H4 (cell line): ENCODE measurements around the gene TMEM39B. TPM values are rescaled to one million over a fixed set of nuclear protein-coding genes. Genes with fewer than 3 reads are reported as not detected.
"Not testable (repeated sequence)": the region's sequence is repeated elsewhere in the genome, so short reads cannot be mapped to it uniquely, and the experiment has no call there.

Experiments
- DNase-seq: peaks from one replicate; pipeline ENCODE4 v3.0.0-alpha.2; 2015; ENCODE audit warnings: low spot score
- total RNA-seq: library from RNA; depleted of rRNA; stranded (reverse); fragments of >200 nt; shearing (Covaris generic); gene quantifications from 2 replicates; pipeline ENCODE4 v1.2.3, GENCODE V29; 2014; rRNA removed

TMEM39B gene
- total RNA-seq, result 8.3 and 10.2 TPM in 2 replicates

DNA sequence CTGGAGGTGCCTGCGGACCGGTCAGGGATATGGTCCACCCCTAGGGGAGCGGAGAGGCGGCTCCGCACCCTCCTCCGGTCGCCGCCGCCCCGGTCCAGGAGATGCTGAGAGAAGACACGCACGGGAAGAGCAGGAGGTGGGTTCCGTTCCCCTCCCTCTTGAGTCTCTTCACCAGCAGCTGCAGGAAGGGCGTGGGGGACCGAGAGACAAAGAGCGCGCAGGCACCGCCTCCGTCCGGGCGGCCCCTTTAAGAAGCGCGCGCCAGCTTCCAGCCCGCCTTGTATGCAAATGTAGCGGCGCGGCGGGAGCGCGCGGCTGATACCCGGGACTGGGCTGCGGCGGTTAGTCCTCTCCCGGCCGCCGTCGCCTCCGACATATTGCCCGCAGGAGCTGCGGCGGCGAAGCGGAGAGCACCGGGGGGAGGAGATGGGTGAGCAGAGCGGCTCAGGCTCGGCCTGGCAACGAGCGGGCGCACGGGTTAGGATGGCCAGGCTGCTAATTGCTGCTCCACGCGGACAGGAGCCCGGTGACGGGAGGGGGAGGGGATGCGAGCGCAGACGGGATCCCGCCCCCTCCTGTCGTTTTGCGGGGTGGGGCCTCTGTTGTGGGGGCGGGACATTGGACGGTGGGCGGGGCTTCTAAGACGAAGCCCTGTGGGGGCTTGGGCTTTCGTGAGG lies at the start of gene TMEM39B:
TSS of gene TMEM39B (plus strand) at position 318 of the 677 bp plus-strand sequence. CDS start at position 427, 109 bp downstream.
- peak; percentile 92 for DNase-seq

DNA sequence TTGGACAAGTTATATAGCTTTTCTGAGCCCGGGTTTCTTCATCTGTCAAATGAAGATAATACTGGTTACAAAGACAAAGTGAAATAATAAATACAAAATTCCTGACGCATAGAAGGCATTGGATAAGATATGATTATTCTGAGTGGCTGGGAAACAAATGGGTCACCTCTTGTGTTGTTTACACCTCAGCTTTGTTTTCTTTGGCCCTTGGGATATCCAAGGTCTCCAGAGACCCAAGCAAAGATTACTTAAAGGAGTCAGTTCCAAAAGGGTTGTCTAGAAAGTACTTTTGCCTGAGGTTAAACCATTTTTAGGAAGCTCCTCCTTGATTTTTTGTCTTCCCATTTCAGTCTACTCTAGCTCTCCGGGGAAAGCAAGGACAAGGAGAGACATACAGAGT lies 49.4 kb upstream of the TMEM39B start:
- no peak for DNase-seq

DNA sequence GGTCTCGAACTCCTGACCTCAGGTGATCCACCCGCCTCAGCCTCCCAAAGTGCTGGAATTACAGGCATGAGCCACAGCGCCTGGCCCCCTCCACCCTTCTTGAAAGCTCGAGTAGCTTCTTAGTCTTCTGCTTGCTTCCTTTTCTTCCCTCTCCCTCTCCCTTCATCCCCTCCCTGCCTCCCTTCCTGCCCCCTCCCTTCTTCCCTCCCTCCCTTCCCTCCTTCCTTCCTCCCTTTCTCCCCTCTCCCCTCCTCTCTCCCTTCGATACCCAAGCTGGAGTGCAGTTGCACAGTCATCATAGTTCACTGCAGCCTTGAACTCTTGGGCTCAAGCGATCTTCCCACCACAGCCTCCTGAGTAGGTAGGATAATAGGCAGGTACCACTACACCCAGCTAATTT lies 47.2 kb upstream of the TMEM39B start:
- no peak for DNase-seq

DNA sequence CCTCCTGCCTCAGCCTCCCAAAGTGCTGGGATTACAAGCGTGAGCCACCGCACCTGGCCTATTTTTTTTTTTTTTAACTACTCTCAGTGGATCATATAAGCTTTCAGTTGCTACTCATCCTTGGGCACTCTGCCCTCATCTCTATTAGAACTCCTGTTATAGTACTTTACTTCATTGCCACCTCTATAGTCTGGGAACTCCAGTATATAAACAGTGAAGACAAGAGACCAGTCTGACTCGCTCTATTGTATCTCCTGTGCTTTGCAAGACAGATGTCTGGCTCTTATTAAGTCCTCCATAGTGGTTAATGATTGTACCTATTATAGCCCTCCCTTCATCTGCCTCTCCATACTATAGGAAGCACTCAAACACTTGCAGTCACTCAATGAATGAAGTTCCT lies 44.0 kb upstream of the TMEM39B start:
- no peak for DNase-seq

DNA sequence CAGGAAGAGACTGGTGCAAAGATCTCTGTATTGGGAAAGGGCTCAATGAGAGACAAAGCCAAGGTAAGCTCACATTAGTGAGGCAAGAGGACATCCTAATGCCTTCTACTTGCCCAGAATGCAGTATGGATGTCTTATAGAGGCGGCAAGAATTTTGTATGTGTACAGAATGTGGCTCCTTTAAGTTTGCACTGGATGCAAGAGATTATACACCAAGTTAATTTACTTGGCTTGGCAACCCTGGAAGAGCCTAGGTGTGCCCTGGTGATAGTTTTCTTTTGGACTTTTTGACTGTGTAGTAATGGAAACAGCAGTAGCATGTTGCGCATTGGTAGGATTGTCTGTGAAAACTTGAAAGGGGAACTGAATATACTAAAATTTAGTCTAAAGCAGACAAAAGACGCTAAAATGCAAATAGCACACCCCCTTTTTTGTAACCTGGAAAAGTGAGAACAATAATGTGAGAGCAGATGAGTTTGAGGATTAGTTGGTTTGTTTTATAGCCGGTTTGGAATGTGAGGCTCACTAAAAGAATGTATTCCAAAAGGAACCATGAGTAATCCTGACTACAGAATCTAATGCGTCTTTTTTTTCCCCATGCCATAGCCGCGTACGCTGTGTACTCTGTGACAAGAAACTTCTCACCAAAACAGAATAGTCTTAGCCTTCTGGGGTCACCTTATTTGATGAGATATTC lies 41.0 kb upstream of the TMEM39B start:
- DNase-seq, result no peak

DNA sequence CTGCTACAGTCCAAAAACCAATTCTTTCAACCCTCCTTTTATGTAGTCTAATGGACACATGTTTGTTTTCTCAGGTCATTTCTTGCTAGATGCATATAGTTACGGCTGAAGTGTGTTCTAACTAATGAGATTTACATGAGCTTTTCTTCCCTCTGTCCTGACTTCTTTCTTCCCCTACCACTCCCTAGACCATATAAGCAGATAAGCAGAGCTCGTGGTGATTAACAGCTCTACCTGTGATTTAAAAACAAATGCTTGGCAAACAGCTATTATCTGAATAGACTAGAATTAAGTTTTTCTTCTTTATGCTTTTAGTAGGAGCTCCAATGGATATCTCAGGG lies 40.5 kb upstream of the TMEM39B start:
- no peak for DNase-seq

DNA sequence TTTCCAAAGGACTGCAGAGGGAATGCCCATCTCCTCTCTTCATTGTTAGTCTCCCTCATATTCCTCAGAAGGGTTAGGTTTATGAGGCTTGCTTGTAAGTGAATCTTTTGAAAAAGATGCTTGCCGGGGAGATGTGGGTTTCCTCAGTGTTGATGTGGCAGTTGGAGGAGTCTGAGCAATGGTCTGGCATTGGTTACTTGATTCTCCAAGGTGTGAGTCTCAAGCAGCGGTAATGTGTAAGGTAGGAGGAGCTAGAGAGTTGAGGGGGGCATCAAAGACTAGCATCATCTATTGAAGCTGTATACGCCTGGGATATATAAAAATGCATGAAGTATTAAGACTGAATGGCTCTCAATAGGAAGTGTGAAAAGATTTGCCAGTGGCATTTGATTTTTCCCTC lies 37.6 kb upstream of the TMEM39B start:
- DNase-seq, result no peak

DNA sequence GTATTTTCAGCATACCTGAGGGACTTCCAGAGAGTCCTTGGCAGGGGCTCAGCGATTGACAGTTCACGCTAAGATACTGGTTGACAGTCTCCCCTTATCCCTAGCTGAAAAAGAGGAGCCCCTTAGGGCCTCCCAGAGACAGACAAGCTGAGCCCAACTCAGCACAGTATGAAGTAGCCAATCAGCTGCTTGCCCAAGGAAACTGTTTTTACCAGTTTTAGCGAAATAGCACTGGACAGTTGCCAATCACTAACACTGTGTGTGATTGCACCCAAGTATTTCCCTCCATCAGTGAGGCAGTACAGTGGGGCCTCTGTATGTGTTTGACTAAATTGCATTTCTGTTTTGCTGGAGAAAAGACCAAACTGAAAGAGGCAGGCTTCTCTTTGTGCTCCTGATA lies 32.0 kb upstream of the TMEM39B start:
- DNase-seq, result no peak

DNA sequence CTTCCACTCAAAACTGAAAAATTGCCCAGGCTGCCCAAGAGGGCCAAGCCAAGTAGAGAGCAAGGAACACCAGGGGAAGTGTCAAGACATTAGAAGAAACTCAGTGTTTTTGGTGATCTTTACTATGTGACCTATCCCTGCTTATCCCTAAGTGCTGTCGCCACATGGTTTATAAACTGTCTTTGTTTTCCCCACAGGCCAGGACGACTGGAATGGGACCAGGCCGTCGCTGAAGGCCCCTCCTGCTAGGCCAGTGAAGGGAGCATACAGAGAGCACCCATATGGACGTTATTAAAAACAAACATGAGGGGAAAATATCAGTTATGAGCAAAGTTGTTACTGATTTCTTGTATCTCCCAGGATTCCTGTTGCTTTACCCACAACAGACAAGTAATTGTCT lies 30.4 kb upstream of the TMEM39B start:
- no peak for DNase-seq

DNA sequence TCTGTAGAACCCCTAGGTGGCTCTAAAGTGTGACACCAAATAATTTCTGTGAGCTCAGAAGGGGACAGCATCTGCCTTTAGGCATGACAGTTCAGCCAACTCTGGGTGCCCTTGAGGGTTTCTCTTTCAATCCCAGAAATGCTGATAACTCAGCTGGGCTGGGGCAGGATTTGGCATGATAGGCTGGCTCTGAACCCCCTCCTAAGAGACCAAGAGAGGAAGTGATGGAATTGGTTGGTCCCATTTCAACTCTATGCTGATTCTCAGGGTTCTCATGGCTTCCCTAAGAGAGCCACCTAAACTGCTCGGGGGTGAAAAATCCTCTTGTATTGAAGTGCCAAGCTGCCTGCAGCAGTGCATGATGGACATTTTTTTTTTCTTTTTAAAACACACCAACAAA lies 28.5 kb upstream of the TMEM39B start:
- no peak for DNase-seq

DNA sequence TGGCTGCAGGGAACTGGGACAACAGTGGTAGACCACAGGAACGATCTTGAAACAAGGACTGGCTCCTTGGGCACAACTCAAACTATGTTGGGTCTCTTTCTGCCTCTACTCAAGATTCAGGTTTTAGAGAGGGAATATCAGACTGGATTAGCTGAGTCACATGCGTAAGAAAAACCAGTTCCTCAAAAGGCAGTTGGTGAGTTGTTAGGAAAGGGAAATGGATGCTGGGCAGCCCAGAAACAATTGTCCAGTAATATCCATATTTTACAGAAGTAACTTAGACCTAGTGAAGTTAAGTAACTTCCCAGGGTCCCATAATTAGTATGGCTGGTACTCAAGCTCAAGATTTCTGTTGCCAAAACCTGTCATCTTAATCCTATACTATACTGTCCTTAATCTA lies 27.0 kb upstream of the TMEM39B start:
- no peak for DNase-seq

DNA sequence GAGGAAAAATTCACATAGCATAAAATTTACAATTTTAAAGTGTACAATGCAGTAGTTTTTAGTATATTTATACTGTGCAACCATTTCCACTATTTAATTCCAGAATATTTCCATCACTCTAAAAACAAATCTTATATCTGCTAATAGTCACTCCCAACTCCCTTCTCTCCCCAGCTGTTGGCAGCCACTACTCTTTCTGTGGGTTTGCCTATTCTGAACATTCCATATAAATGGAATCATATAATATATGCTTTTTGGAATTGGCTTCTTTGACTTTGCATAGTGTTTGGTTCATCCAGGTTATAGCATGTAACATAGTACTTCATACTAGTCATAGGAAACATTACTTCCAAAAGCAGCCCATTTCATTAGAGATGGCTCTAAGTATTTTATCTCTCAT lies 25.0 kb upstream of the TMEM39B start:
- DNase-seq, result no peak

DNA sequence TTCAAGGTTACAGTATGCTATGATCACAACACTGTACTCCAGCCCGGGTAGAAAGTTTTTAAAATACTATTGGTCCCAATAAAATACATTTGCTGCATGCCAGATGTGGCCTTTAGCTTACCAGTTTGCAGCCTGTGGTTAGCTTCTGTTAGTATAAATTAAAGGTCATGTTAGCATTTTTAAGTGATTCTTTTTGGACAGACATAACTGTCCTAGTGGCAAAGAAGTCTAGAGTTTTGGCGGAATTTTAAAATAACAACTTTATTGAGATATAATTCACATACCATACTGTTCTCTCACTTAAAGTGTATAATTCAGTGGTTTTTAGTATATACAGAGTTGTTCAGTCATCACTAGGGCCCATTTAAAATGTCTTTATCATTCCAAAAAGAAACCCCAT lies 24.3 kb upstream of the TMEM39B start:
- DNase-seq, result no peak

DNA sequence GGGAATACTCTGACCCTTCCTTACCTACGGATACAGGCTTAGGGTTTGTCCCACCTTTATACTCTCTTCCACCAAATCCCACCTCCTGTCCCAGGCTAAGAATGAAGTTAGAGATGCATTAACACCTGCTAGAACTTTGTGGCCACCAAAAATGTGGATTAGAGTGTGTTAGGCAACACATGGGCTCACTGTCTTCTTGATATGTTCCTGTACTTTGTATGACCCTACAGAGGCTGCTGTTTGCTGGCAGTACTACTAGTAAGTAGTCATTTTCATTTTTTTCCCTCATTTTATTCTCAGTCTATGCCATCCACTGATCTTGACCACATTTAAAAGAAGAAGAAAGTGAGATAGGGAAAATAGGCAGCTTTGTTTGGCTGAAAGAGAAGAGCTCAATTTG lies 21.0 kb upstream of the TMEM39B start:
- no peak for DNase-seq

DNA sequence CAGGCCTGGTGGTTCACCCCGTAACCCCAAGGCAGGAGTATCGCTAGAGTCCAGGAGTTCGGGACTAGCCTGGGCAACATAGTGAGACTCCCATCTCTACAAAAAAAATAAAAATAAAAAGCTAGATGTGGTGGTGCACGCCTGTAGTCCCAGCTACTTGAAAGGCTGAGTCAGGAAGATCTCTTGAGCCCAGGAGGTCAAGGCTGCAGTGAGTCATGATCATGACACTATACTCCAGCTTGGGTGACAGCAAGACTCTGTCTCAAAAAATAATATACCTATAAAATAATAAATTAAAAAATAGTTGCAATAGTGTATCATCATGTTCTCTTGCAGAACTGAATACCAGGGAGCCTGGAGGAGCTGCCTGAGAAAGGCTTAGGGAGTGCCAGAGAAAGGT lies 19.9 kb upstream of the TMEM39B start:
- DNase-seq, result no peak

DNA sequence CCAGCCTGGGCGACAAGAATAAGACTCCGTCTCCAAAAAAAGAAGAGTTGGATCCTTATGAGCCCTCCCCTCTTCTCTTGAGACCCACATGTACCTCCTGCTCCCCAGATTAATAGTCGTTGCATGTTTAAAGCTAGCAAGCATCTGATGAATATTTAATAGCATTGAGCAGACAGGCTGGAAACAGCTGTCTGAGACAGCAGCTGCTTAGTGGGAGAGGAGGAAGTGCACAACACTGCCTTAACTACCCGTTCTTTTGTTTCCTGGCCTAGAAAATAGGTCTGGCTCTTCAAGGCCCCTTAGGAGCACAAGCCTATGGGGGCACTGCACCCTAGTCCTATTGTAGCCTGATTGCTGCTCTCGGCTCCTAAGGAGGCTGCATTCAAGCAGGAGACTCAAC lies 17.3 kb upstream of the TMEM39B start:
- DNase-seq, result no peak

DNA sequence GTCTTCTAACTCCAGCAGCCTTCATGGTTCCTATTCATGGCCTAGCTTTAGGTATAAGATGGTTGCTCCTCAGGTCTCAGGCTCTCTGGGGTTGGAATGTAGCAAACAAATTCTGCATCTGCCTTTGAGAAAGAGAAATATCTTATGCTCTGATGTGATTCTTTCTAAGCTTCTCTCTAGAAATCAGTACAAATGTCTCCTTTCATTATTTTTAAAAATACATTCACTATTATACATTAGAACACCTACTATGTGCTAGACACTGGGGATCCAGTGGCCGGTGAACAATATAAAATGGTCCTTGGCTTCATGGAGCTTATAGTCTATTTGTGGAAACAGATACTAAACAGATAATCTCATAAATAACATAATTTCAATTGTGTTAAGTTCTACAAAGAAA lies 16.1 kb upstream of the TMEM39B start:
- DNase-seq, result no peak

DNA sequence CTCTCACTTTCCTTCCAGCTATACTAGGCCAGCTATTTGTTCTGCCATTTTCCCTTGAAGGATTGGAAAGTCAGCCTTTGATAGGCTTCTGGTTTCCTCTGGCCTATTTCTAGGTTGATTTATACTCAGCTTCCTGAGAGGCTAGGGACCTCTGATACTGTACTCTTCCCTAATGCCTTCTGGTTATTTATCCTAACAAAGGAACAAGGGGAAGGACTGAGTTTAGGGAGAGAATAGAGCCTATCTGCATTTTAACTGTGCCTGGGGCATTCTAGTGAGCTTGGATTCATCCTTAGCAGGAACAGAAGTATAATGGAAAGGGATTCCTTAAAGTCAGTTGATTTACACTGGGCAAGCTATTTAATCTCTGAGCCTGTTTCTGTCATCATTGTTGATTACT lies 11.8 kb upstream of the TMEM39B start:
- no peak for DNase-seq

DNA sequence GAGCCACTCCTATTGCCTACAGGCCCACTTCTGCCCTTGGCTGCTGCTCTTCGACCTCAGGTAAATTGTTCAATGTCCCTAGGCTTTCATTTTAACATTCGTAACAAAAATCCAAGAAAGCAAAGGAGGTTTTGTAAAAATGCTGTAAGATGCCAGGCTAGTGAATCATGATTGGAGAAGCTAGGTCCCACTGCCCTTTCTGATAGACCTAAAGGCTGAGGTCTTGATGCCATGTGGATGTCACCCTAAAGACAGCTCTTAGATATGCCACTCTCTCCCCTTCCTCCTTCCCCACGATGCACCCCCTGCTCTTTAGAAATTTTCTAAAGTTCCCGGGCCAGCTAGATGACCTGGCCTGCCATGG lies 9.9 kb upstream of the TMEM39B start:
- no peak for DNase-seq

DNA sequence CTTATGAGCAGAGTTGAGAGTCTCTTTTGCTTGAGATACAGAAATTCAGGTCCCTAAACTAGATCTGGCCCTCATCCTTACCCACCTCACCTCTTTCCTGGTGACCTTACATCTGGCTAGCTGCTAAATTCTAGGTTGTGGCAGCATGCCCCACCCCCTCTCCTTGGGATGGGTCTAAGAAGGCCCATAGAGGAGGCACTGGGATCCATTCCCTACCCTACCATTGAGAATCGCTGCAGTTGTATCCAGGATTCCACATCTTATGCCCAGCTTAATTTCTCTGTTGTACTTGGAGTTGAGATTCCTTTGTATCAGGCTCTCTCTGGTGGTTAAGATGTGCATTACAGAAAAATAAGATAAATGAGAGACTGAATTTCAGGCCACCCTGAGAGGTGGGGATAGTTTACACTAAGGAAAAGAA lies 9.5 kb upstream of the TMEM39B start:
- peak; percentile 65 for DNase-seq

DNA sequence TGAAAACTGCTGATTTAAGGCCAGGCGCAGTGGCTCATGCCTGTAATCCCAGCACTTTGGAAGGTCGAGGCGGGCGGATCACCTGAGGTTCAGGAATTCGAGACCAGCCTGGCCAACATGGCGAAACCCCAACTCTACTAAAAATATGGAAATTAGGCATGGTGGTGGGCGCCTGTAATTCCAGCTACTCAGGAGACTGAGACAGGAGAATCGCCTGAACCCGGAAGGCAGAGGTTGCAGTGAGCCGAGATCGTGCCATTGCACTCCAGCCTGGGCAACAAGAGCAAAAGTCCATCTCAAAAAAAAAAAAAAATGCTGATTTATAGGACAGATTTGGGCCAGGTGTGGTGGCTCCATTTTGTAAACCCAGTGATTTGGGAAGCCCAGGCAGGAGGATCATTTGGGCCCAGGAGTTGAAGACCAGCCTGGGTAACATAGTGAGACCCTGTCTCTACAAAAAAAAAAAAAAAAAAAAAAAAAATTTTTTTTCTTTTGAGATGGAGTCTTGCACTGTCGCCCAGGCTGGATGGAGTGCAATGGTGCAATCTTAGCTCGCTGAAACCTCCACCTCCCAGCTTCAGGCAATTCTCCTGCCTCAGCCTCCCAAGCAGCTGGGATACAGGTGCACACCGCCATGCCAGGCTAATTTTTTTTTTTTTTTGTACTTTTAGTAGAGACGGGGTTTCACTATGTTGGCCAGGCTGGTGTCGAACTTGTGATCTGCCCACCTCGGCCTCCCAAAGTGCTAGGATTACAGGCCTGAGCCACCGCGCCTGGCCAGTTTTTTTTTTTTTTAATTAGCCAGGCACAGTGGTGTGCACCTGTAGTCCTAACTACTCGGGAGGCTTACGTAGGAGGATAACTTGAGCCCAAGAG lies 6.9 kb upstream of the TMEM39B start:
- not testable (repeated sequence) for DNase-seq

DNA sequence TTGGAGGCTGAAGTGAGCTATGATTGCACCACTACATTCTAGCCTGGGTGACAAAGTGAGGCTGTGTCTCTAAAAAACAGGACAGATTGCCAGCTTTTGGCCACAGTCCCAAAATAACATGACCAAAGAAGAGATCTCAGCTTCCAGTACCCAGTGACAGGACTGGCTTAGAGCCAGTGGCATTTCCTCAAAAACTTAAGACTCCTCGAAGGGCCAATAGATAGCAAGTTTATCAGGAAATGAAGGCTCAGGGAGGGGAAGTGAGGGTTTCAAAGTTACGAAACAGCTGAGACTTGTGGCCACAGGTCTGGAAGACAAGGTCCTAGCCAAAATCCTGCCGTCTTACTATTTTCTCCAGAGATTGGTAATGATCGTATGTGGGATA lies 6.3 kb upstream of the TMEM39B start:
- DNase-seq, result peak; percentile 64
